IPS-15b (cell line): ENCODE data around the gene AQP2.

Experiments
- H3K27me3 ChIP-seq: one replicate; pipeline ENCODE4 v1.6.1; 2013; ENCODE audit warnings: low read length; ENCODE audit not compliant: control insufficient read depth, insufficient read depth
- H3K36me3 ChIP-seq: one replicate; pipeline ENCODE4 v1.6.1; 2013; ENCODE audit warnings: low read length; ENCODE audit not compliant: control insufficient read depth, insufficient read depth
- H3K4me1 ChIP-seq: one replicate; pipeline ENCODE4 v1.6.1; 2013; ENCODE audit warnings: mild to moderate bottlenecking, low read length; ENCODE audit not compliant: control insufficient read depth, insufficient read depth
- H3K4me3 ChIP-seq: one replicate; pipeline ENCODE4 v1.5.1; 2013; ENCODE audit warnings: low read depth, low read length
- H3K9ac ChIP-seq: one replicate; pipeline ENCODE4 v1.6.1; 2013; ENCODE audit warnings: low read depth, mild to moderate bottlenecking, low read length
- H3K9me3 ChIP-seq: one replicate; pipeline ENCODE4 v1.6.1; 2013; ENCODE audit warnings: mild to moderate bottlenecking, low read length; ENCODE audit not compliant: control insufficient read depth, insufficient read depth

AQP2 gene

GRCh38 chr12:50005175-50005574, 54.6 kb downstream of the AQP2 start:
- Histone ChIP-seq H3K4me1 (no peaks in the 10 kb centered on the region), H3K4me3 (no peak overlapping the region), H3K27me3 (no peaks in the 10 kb centered on the region), H3K9ac (no peak overlapping the region), H3K9me3 (no peaks in the 10 kb centered on the region), H3K36me3 (peaks cover 21% of the 10 kb centered on the region)

GRCh38 chr12:50006280-50006679, 55.7 kb downstream of the AQP2 start:
- H3K9ac ChIP-seq, result no peak overlapping the region
- no peaks in the 10 kb centered on the region for H3K9me3 ChIP-seq
- no peaks in the 10 kb centered on the region for H3K27me3 ChIP-seq
- no peaks in the 10 kb centered on the region for H3K4me1 ChIP-seq
- peaks cover 19% of the 10 kb centered on the region for H3K36me3 ChIP-seq
- H3K4me3 ChIP-seq, result no peak overlapping the region

- H3K27me3 ChIP-seq, result no peaks in the 10 kb centered on the region
- no peak overlapping the region for H3K9ac ChIP-seq
- no peak overlapping the region for H3K4me3 ChIP-seq
- no peaks in the 10 kb centered on the region for H3K9me3 ChIP-seq
- peaks cover 17% of the 10 kb centered on the region for H3K36me3 ChIP-seq
- H3K4me1 ChIP-seq, result no peaks in the 10 kb centered on the region
Measured at GRCh38 chr12:50006754-50007442, 56.4 kb downstream of the AQP2 start.
